ENCODE measurements around the gene SEC14L1.

SEC14L1 gene

GRCh38 chr17:77116371-77116860 lies 24.4 kb upstream of the SEC14L1 start:
- DNase-seq (ENCODE audit: low spot score) = no peak

- DNase-seq (ENCODE audit: low spot score) = no peak
Measured at GRCh38 chr17:77117415-77117814, 23.4 kb upstream of the SEC14L1 start.

DNA sequence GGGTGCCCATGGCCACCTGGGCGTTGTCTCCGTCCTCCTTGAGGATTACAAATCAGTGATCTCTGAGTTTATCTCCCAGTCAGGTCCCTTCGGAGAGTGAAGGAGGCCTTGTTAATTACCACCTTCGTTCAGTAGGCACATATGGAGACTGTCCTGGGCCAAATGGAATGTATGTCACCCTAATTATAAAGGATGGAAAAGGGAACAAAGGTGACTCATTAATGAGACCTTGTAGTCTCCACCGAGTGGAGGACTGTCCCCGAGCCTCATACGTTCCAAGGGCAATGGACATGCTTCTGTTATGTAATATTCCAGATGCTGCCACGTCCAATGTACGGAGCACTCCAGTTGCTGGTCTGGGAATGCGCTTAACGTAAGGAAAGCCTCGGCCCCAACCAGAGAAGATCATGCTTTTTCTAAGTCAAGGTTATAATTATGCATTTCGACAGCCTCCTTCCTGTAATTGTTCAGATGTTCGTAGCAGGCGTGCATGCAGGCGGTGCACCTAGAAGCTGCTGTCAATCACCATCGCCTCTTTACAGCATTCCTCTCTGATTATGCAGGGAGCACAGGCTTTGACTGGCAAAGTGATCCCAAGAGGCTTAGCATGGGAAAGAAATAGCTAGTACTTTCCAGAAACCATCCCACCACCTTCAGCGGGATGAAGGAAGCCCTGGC lies 22.4 kb upstream of the SEC14L1 start:
- DNase-seq (ENCODE audit: low spot score) = no peak

DNA sequence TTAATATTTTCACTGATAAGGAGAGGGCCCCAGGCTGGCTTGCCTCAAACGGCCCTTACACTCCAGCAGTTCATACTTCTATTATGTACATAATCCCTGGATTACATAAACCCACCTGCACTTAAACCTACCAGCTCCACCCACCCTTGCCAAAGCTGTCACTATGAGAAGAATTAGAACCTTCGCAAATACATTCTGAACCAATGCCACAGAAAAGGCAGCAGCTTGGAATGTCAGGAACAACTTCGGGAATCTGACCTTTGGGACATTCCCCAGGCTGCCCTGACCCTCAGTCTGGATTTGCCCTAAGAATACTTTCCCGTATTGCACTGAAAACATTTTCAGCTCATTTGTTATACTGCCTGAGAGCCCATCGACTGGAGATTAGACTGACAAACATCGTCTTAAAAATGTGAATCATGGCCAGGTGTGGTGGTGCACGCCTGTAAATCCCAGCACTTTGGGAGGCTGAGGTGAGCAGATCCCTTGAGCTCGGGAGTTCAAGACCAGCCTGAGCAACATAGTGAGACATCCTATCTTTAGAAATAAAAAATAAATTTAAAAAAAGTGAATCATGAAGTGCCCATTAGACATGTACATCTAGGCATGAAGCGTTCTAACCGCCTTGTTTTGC lies 21.0 kb upstream of the SEC14L1 start:
- no peak for DNase-seq (ENCODE audit: low spot score)

GRCh38 chr17:77120868-77121267 lies 19.9 kb upstream of the SEC14L1 start:
- DNase-seq (ENCODE audit: low spot score) = no peak

DNA sequence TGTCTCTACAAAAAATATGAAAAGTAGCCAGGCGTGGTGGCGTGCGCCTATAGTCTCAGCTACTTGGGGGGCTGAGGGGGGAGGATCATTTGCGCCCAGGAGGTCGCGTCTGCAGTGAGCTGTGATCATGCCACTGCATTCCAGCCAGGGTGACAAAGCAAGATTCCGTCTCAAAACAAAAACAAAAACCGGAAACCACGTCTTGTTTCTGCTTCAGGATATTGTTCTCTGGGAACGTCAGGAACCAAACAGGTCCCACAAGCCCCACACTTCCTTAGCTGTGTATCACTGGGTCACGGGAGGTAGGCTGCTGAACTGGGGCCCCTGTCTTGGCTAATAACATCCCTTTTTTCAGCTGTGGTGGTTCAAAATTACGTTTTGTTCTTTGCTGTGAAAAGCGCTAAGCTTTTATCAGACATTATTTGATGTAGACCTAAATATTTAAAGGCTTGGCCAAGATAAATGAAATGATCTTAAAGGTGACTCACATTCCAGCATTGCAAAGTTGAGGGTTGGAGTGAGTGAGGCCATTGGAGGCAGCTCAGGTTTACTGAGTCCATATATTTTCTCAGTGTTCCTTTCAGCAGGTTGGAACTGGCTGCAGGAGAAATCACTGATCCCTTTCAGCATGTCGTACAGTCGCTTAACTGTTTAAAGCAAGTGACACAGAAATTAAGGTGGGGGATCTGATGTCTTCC lies 16.4 kb upstream of the SEC14L1 start:
- DNase-seq (ENCODE audit: low spot score) = no peak

GRCh38 chr17:77125432-77125901 lies 15.3 kb upstream of the SEC14L1 start:
- no peak for DNase-seq (ENCODE audit: low spot score)

GRCh38 chr17:77126519-77126918 lies 14.2 kb upstream of the SEC14L1 start:
- DNase-seq (ENCODE audit: low spot score) = no peak

DNA sequence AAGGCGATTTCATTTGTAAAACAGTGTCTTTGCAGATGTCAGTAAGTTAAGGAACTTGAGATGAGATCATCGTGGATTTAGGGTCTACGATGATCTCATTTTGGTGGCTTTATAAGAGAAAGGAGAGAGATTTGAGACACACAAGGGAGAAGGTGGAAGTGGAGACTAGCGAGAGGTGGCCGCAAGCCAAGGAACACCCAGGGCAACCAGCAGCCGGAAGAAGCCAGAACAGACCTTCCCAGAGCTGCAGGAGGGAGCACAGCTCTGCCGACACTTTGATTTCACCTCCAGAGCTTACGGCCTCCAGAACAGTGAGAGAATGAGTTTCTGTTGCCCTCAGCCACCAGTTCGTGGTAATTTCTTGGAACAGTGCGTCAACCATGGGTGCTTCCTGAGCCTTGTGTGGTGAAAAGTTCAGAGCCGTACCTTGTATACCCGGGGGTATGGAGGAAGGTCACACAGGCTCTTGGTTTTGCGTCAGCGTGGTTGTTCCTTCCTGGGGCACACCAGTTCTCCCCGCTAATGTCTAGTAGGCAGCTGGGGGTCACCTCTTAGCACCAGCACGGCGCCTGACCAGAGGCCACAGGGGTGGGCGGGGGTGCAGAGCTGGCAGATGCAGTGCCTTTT lies 12.9 kb upstream of the SEC14L1 start:
- DNase-seq (ENCODE audit: low spot score) = peak; percentile 84

DNA sequence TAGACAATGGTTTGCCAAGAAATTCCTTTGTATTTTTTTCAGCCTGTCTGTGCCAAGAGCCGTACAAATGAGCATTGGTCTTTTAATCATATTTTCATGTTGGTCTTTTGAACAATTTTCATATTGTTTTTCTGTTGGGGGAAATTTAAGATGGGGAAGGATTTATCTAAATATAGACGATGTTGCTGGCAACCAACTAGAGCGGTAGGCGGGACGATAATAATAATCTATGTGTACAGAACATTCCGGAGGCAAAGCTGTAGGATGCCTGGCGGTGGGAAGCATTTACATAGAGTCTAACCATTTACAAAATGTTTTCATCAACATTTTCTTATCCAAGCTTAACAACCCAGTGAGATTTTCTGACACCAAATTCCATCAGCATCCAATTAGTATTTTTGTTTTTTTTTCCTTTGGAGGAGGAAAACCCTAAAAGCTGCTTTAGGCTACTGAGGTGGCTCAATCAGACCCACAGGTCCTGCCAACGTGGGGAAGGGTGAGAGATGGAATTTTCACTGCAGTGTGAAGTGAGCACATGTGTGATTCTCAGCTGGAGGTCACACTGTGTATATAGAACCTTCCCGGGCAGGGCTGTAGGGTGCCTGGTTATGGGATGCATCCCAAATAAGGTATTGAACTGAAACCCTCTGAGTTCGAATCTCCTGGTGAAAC lies 11.7 kb upstream of the SEC14L1 start:
- no peak for DNase-seq (ENCODE audit: low spot score)

GRCh38 chr17:77129568-77130301 lies 11.0 kb upstream of the SEC14L1 start:
- DNase-seq (ENCODE audit: low spot score) = no peak

- no peak for DNase-seq (ENCODE audit: low spot score)
Measured at GRCh38 chr17:77130525-77130924, 10.2 kb upstream of the SEC14L1 start.

DNA sequence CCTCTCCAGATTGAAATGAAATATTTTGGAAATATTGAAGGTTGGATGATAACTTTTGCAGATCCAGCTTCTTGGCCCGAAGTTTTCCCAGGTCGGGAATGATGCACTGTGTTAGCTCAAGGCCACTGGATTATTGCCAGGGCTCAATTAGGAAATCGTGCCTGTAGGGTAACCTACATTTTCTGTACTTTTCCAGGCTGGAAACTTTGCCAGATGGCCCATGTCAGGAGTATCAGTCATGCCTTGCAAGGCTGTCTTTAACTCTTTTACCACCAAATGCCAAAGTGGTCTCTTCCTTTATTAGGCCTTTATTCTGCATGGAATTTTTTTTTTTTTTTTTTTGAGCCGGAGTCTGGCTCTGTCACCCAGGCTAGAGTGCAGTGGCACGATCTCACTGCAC lies 8.9 kb upstream of the SEC14L1 start:
- no peak for DNase-seq (ENCODE audit: low spot score)

DNA sequence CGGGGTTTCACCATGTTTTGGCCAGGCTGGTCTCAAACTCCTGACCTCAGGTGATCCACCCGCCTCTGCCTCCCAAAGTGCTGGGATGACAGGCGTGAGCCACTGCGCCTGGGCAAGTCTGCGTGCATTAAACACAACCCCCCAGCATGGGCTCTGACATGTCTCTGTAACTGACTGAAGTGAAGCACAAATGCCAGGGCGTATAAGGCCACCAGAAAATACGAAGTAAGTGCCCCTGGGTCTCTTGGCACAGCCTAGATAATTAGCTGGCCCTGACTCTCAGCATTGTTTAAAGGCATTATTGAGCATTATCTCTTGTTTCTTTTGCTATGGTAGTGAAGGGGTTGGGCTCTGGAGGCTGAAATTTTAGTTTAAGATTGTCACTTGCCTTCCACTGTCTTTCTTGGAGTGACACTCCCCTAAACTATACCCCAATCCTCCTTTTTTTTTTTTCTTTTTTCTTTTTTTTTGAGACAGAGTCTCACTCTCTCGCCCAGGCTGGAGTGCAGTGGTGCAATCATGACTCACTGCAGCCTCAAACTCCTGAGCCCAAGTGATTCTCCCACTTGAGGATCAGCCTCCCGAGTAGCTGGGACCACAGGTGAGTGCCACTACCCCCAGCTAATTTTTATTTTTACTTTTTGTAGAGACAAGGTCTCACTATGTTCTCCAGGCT lies 8.2 kb upstream of the SEC14L1 start:
- no peak for DNase-seq (ENCODE audit: low spot score)

DNA sequence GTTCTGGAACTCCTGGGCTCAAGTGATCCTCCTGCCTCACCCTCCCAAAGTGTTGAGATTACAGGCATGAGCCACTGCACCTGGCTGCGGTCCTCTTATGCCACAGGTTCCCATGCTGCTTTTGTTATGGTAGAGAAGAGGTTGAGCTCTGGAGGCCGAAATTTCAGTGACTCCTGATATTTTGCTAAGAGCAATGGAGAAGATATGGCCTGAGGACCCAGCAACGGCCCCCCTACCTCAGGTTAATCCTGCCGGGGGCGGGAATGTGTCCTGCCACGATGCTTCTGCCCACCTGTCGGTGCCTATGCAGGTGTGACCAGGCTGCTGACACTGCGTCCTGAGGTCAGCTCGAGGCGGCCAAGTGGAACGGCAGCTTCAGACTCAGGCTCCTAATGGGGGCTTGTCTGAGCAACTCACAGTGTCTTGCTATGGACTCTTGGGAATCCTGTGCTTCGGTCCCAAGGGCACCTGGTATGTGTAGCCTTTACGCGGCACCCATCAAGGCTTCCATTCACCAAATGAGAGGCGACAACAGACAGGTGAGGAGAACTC lies 7.6 kb upstream of the SEC14L1 start:
- DNase-seq (ENCODE audit: low spot score) = no peak

GRCh38 chr17:77136420-77136767 lies 4.4 kb upstream of the SEC14L1 start:
- DNase-seq (ENCODE audit: low spot score) = no peak

- DNase-seq (ENCODE audit: low spot score) = no peak
Measured at GRCh38 chr17:77137111-77137510, 3.7 kb upstream of the SEC14L1 start.

GRCh38 chr17:77137886-77138285 lies 2.9 kb upstream of the SEC14L1 start:
- peak; percentile 70 for DNase-seq (ENCODE audit: low spot score)

GRCh38 chr17:77140166-77140877 lies 447 bp upstream of the SEC14L1 start:
- DNase-seq (ENCODE audit: low spot score) = peak; percentile 98
